Neuronal stem cell (in vitro differentiated cells): ENCODE data around the gene TNS3.

Experiments
- DNase-seq: peaks from one replicate; pipeline ENCODE4 v3.0.0-alpha.2; 2013; ENCODE audit warnings: low spot score
- H2AFZ ChIP-seq: one replicate; pipeline ENCODE4 v1.6.1; 2013; ENCODE audit warnings: mild to moderate bottlenecking, low read length, inconsistent platforms
- H2AK5ac ChIP-seq: 2 replicates; pipeline ENCODE4 v1.6.1; 2013; ENCODE audit warnings: low read depth, mild to moderate bottlenecking, inconsistent platforms, low read length, moderate library complexity, mixed read lengths
- H2BK120ac ChIP-seq: 2 replicates; pipeline ENCODE4 v1.6.1; 2013; ENCODE audit warnings: low read depth, mild to moderate bottlenecking, inconsistent platforms, low read length, moderate library complexity, mixed read lengths
- H2BK12ac ChIP-seq: one replicate; pipeline ENCODE4 v1.6.1; 2013; ENCODE audit warnings: low read length, inconsistent platforms
- H2BK15ac ChIP-seq: 2 replicates; pipeline ENCODE4 v1.6.1; 2013; ENCODE audit warnings: mild to moderate bottlenecking, low read length, inconsistent platforms, mixed read lengths
- H2BK5ac ChIP-seq: one replicate; pipeline ENCODE4 v1.6.1; 2013; ENCODE audit warnings: inconsistent platforms, mild to moderate bottlenecking, low read length, moderate library complexity
- H3K14ac ChIP-seq: one replicate; pipeline ENCODE4 v1.6.1; 2013; ENCODE audit warnings: low read length, inconsistent platforms
- H3K18ac ChIP-seq: 2 replicates; pipeline ENCODE4 v1.6.1; 2013; ENCODE audit warnings: low read length, inconsistent platforms
- H3K23ac ChIP-seq: 2 replicates; pipeline ENCODE4 v1.6.1; 2013; ENCODE audit warnings: low read depth, mild to moderate bottlenecking, mixed read lengths, low read length, inconsistent platforms; ENCODE audit not compliant: poor library complexity
- H3K27ac ChIP-seq: replicated peaks from 3 replicates; pipeline ENCODE4 v1.5.1; 2013; ENCODE audit warnings: low read length, inconsistent platforms
- H3K27me3 ChIP-seq, 3 experiments: 2 replicates each; pipeline ENCODE4 v1.6.1; 2013; ENCODE audit warnings: low read length in 3 of 3, mild to moderate bottlenecking in 2 of 3, inconsistent platforms in 1 of 3, low read depth in 1 of 3, mixed read lengths in 1 of 3, moderate library complexity in 1 of 3; ENCODE audit not compliant: control insufficient read depth in 3 of 3, insufficient read depth in 3 of 3
- H3K36me3 ChIP-seq, 2 donors: replicated peaks in 1 of 2; 2 replicates each; pipeline ENCODE4 v1.6.1; 2013; ENCODE audit warnings: low read length in 2 of 2; ENCODE audit not compliant: control insufficient read depth in 2 of 2, insufficient read depth in 2 of 2
- H3K4ac ChIP-seq: 2 replicates; pipeline ENCODE4 v1.6.1; 2013; ENCODE audit warnings: inconsistent platforms, mild to moderate bottlenecking, low read length, moderate library complexity
- H3K4me1 ChIP-seq, 2 donors: 1 replicate in 1 of 2; 2 replicates in 1 of 2; pipeline ENCODE4 v1.6.1; 2013; ENCODE audit warnings: low read length in 2 of 2, low read depth in 1 of 2; ENCODE audit not compliant: control insufficient read depth in 2 of 2, insufficient read depth in 1 of 2
- H3K4me2 ChIP-seq: one replicate; pipeline ENCODE4 v1.6.1; 2013; ENCODE audit warnings: mild to moderate bottlenecking, low read length, inconsistent platforms; ENCODE audit not compliant: insufficient read depth, poor library complexity, severe bottlenecking
- H3K4me3 ChIP-seq, 2 donors: 2 replicates each; pipeline ENCODE4 v1.5.1; 2013; ENCODE audit warnings: low read length in 2 of 2, mild to moderate bottlenecking in 2 of 2, inconsistent platforms in 1 of 2, moderate library complexity in 1 of 2
- H3K79me1 ChIP-seq: one replicate; pipeline ENCODE4 v1.6.1; 2013; ENCODE audit warnings: low read depth, mild to moderate bottlenecking, inconsistent platforms, low read length, moderate library complexity
- H3K9ac ChIP-seq: one replicate; pipeline ENCODE4 v1.6.1; 2013; ENCODE audit warnings: mild to moderate bottlenecking, low read depth, low read length, inconsistent platforms; ENCODE audit not compliant: poor library complexity
- H3K9me3 ChIP-seq, 2 donors: replicated peaks in 1 of 2; 2 replicates each; pipeline versions ENCODE3 to v1.6.1; 2013; ENCODE audit warnings: low read length in 2 of 2, mild to moderate bottlenecking in 2 of 2, inconsistent platforms in 1 of 2, low read depth in 1 of 2, mixed read lengths in 1 of 2, moderate library complexity in 1 of 2; ENCODE audit not compliant: control insufficient read depth in 2 of 2, insufficient read depth in 1 of 2
- H4K8ac ChIP-seq: one replicate; pipeline ENCODE4 v1.6.1; 2013; ENCODE audit warnings: low read depth, mild to moderate bottlenecking, inconsistent platforms, low read length, moderate library complexity
- H4K91ac ChIP-seq: one replicate; pipeline ENCODE4 v1.6.1; 2013; ENCODE audit warnings: low read length, low read depth, mild to moderate bottlenecking, inconsistent platforms; ENCODE audit not compliant: poor library complexity
- WGBS, 2 donors: extraction: QIAGEN DNeasy Blood & Tissue Kit; methylation state at CpG; one replicate each; pipeline ENCODE4 v1.1.7; 2013; ENCODE audit warnings: missing lambda C conversion rate in 2 of 2, mixed read lengths in 1 of 2; ENCODE audit not compliant: insufficient read length in 2 of 2, insufficient replicate concordance in 1 of 2; ENCODE audit errors: extremely low coverage in 2 of 2; 5-methylcytosine and 5-hydroxymethylcytosine counted together

Gene TNS3

DNA sequence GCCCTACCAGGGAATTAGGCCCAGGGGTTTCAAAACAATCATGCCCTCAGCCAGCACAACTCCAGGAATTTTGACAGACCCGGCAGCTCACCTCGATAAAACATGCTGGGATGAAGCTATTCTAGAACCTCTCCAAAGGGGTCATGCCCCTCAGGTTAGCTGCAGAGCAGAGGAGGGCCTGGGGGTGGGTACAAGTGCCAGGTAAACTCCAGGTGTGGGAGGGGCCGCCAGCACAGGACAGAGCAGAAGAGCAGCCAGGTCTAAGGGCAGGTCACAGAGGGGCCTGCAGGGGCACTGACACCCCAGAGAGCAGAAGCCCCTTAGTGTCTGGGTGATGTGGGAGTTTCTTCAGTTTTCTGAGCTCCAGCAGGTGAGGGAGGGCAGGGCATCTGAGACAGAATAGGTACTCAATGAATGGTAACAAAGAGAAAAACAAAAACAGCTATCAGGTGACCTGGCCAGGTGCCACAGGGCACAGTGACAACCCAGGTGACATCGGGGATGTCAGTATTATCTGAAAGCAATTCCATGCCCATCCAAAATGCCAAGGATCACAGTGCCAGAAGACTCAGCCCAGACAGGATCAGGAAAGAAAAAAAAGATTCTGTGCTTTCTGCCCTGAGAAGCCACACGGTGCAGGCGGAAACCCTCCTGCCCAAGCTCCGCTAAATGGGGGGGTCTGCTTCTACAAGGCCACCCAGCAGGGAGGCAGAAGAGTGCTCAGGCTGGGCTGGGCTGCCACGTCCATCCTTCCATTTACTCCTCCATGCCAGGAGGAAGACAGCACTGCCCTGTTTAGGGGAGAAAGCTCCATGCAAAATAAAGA is 104.5 kb downstream of the TNS3 start:
- no CpG with 5 or more reads among the region's 8 CpGs for WGBS, 2 donors
- H3K4ac ChIP-seq = no peak overlapping the region
- no peak overlapping the region for H2AFZ ChIP-seq

DNA sequence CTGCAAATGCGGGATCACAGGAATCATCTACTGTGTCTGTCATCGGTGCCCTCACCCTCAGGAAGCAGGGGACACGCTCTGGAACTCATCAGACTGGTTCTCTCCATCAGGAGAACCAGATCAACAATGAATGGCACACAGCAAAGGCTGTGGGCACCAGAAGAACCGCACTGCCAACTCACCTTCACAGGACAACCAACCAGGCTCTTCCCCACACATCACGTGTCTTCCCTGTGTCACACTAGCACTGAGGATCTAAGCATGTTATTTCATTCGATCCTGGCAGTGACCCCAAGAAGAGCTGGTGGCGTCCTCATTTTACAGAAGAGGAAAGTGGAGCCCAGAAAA is 106.1 kb downstream of the TNS3 start:
- H2BK5ac ChIP-seq = no peak overlapping the region
- H3K9me3 ChIP-seq = peaks cover 0 to 8% of the 10 kb centered on the region in 2 donors
- no peak overlapping the region for H4K91ac ChIP-seq
- no CpG with 5 or more reads among the region's 7 CpGs for WGBS, 2 donors
- H2AK5ac ChIP-seq = peak overlapping the region; percentile 0
- no peak overlapping the region for H2BK120ac ChIP-seq
- no peak overlapping the region for H3K23ac ChIP-seq
- no peak overlapping the region for H2AFZ ChIP-seq
- peaks cover 31% of the 10 kb centered on the region for H3K79me1 ChIP-seq
- peak overlapping the region; percentile 1 for H3K18ac ChIP-seq
- no peak overlapping the region for H3K4me2 ChIP-seq
- no peak overlapping the region for H3K4me3 ChIP-seq
- no peak for DNase-seq
- H3K27me3 ChIP-seq = no peaks in the 10 kb centered on the region
- H3K4me1 ChIP-seq = peaks cover 4 to 52% of the 10 kb centered on the region in 2 donors
- peaks cover 0 to 6% of the 10 kb centered on the region in 2 donors for H3K36me3 ChIP-seq
- no peak overlapping the region for H3K27ac ChIP-seq
- H2BK12ac ChIP-seq = no peak overlapping the region
- H3K9ac ChIP-seq = no peak overlapping the region
- H3K4ac ChIP-seq = no peak overlapping the region
- H4K8ac ChIP-seq = no peak overlapping the region
- no peak overlapping the region for H3K14ac ChIP-seq
- H2BK15ac ChIP-seq = no peak overlapping the region

More for the DNA sequence above, 104.5 kb downstream of the TNS3 start:
- Histone ChIP-seq H3K9me3 (peaks cover 0 to 8% of the 10 kb centered on the region in 2 donors), H3K18ac (peak overlapping the region; percentile 50), H3K27ac (no peak overlapping the region), H3K9ac (no peak overlapping the region), H3K14ac (no peak overlapping the region), H3K4me1 (peaks cover 16 to 47% of the 10 kb centered on the region in 2 donors), H3K79me1 (peaks cover 31% of the 10 kb centered on the region), H3K4me2 (no peak overlapping the region), H2AK5ac (peak overlapping the region; percentile 20), H4K8ac (no peak overlapping the region), H3K4me3 (no peak overlapping the region), H3K27me3 (no peaks in the 10 kb centered on the region), H2BK120ac (no peak overlapping the region), H2BK15ac (peak overlapping the region; percentile 25), H4K91ac (no peak overlapping the region), H2BK5ac (no peak overlapping the region), H3K23ac (no peak overlapping the region), H3K36me3 (peaks cover 0 to 4% of the 10 kb centered on the region in 2 donors), H2BK12ac (no peak overlapping the region)
- DNase-seq = no peak

DNA sequence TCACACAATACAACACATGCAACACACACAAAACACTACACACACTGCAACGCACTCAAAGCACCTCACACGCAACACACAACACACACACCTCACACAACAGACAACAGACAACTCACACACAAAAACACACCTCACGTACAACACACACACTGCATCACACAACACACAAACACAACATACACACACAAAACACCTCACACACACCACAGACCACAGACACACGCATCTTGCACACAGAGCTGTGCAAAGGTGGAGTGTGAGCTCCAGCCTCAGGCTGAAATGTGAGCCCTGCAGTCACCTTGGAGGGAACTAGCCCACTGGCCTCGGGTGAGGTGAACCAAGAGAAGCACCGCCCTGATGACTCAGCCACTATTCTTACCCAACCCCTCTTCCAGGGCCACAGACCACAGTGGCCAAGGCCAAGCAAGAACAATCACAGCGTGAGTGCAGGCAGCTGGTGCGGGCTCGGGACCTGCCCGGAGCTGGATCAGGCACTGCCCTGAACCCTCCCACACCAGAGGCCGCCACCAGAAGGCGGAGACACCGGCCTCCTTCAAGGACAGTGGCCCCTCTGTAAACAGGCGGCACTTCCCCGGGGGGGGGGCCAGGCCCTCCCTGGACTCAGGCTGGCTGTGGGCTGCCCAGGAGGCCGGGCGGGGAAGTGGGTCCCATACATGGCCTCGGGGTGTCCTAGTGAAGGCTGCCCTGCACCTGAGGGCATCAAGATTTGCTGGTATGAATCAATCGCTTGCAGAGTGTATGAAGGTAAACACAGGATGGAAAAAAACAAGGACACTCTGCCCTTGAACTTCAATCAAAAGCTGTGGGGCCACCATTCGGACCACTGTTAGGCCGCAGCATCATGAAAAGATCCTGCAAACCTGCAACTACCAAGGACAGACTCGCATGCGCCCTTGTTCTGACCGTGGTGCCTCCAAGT is 106.7 kb downstream of the TNS3 start:
- Histone ChIP-seq H3K4me2 (no peak overlapping the region), H2BK120ac (no peak overlapping the region), H3K9ac (no peak overlapping the region), H2AK5ac (no peak overlapping the region), H3K4me1 (peaks cover 4 to 50% of the 10 kb centered on the region in 2 donors), H3K4ac (no peak overlapping the region), H3K18ac (peak overlapping the region; percentile 29), H3K9me3 (peaks cover 0 to 8% of the 10 kb centered on the region in 2 donors), H2AFZ (no peak overlapping the region), H3K23ac (no peak overlapping the region), H3K36me3 (peaks cover 0 to 6% of the 10 kb centered on the region in 2 donors), H4K91ac (no peak overlapping the region), H4K8ac (no peak overlapping the region), H2BK5ac (no peak overlapping the region), H3K14ac (no peak overlapping the region), H3K27me3 (no peaks in the 10 kb centered on the region), H3K4me3 (peak overlapping the region in 1 of 2 donors; percentile 16), H2BK15ac (no peak overlapping the region), H3K27ac (no peak overlapping the region), H2BK12ac (no peak overlapping the region), H3K79me1 (peaks cover 31% of the 10 kb centered on the region)
- no peak for DNase-seq
- WGBS, 2 donors = 100% methylated on average over 4 of the region's 24 CpGs; no CpG with 5 or more reads in 1 of the 2 donors
